Suprapubic skin (tissue), 4 donors: ENCODE results near the gene FZD1. TPM values are rescaled to one million over a fixed set of nuclear protein-coding genes. Genes with fewer than 3 reads are reported as not detected.

ENCODE experiments used
- DNase-seq, 2 donors: peaks; one replicate each; pipeline ENCODE4 v3.0.0-alpha.2; 2019; ENCODE audit warnings: low spot score in 2 of 2
- H3K27ac ChIP-seq: fragments of 200-600 bp; sonication (generic); one replicate; pipeline ENCODE4 v1.5.1; 2019
- H3K27me3 ChIP-seq: fragments of 200-600 bp; sonication (generic); one replicate; pipeline ENCODE4 v1.5.1; 2019
- H3K36me3 ChIP-seq: fragments of 200-600 bp; sonication (generic); one replicate; pipeline ENCODE4 v1.5.1; 2019
- H3K4me1 ChIP-seq: fragments of 200-600 bp; sonication (generic); one replicate; pipeline ENCODE4 v1.5.1; 2019
- H3K4me3 ChIP-seq: fragments of 200-600 bp; sonication (generic); one replicate; pipeline ENCODE4 v1.5.1; 2019; ENCODE audit warnings: mild to moderate bottlenecking
- H3K9me3 ChIP-seq: fragments of 200-600 bp; sonication (generic); one replicate; pipeline ENCODE4 v1.5.1; 2019
- EP300 ChIP-seq: sonication (generic); formaldehyde crosslinking; IDR thresholded peaks from one replicate; pipeline ENCODE4 v1.6.1; 2017; ENCODE audit warnings: antibody characterized with exemption
- POLR2A ChIP-seq, 2 donors: fragments of 450-650 bp; IDR thresholded peaks; one replicate each; pipeline ENCODE4 v1.6.1; 2017; ENCODE audit warnings: antibody characterized with exemption in 2 of 2, mild to moderate bottlenecking in 2 of 2, moderate library complexity in 2 of 2
- POLR2AphosphoS5 ChIP-seq, 3 donors: sonication (generic); formaldehyde crosslinking; IDR thresholded peaks; one replicate each; pipeline ENCODE4 v1.6.1; 2017; ENCODE audit warnings: antibody characterized with exemption in 3 of 3
- WGBS: methylation state at CpG from one replicate; pipeline ENCODE4 v1.1.5; 2018; 5-methylcytosine and 5-hydroxymethylcytosine counted together
- total RNA-seq, 4 donors: library from RNA; depleted of rRNA; stranded (reverse); fragments of >200 nt; gene quantifications; one replicate each; pipeline ENCODE4 v1.1.0, GENCODE V29; 2016
- TF ChIP-seq, protein P1 (sequence below), 2 donors: fragments of 200-600 bp in 1 of 2; fragments of 450-650 bp in 1 of 2; sonication (generic) in 1 of 2; IDR thresholded peaks; one replicate each; pipeline ENCODE4 v1.5.1; 2016 to 2019; ENCODE audit warnings: antibody characterized with exemption in 2 of 2, mild to moderate bottlenecking in 1 of 2, moderate library complexity in 1 of 2

Gene FZD1
- total RNA-seq, 4 donors from 2014 or later = 23.1 to 43.4 (median 34.9) TPM

- Histone ChIP-seq H3K36me3 (no peaks in the 10 kb centered on the region), H3K9me3 (no peaks in the 10 kb centered on the region), H3K4me3 (no peak overlapping the region), H3K27me3 (no peaks in the 10 kb centered on the region), H3K27ac (peak overlapping the region; percentile 35), H3K4me1 (peaks cover 7% of the 10 kb centered on the region)
- no peak for TF ChIP-seq EP300
- TF ChIP-seq, protein P1, sequence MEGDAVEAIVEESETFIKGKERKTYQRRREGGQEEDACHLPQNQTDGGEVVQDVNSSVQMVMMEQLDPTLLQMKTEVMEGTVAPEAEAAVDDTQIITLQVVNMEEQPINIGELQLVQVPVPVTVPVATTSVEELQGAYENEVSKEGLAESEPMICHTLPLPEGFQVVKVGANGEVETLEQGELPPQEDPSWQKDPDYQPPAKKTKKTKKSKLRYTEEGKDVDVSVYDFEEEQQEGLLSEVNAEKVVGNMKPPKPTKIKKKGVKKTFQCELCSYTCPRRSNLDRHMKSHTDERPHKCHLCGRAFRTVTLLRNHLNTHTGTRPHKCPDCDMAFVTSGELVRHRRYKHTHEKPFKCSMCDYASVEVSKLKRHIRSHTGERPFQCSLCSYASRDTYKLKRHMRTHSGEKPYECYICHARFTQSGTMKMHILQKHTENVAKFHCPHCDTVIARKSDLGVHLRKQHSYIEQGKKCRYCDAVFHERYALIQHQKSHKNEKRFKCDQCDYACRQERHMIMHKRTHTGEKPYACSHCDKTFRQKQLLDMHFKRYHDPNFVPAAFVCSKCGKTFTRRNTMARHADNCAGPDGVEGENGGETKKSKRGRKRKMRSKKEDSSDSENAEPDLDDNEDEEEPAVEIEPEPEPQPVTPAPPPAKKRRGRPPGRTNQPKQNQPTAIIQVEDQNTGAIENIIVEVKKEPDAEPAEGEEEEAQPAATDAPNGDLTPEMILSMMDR (IDR thresholded peaks at IDR 0.05) = no peak
- TF ChIP-seq POLR2AphosphoS5 (IDR thresholded peaks at IDR 0.05) = no peak
- no peak for TF ChIP-seq POLR2A (IDR thresholded peaks at IDR 0.05)
- 8% methylated on average over 2 of the region's 2 CpGs for WGBS
- DNase-seq = no peak
Observed at GRCh38 chr7:91248996-91249395, 15.2 kb upstream of the FZD1 start.

DNA sequence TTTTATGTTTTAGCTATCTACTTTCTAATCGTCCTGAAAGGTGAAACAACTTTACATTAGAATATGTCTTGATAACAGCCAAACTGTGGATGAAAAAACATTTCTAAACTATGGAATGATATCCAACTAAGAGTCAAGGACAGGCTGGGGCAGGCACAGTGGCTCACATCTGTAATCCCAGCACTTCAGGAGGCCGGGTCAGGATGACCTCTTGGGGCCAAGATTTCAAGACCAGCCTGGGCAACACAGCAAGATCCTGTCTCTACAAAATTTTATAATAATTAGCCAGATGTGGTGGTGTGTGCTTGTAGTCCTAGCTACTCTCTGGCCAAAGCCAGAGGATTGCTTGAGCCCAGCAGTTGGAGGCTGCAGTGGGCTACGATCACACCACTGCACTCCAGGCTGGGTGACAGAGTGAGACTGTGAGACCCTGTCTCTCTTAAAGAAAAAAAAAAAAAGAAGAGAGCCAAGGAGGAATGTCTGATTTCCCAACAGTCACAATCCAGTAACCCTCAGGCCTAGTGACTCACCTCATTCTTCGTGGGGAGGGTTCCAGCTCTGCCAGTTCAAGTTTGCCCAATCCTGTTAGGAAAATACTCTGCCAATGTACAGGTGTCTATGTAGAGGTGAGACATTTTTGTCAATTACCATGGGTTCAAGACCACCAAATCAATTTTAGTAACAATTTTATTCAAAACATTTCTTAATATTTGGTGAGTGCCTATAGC lies 14.6 kb upstream of the FZD1 start:
- no peak for DNase-seq
- Histone ChIP-seq H3K9me3 (no peaks in the 10 kb centered on the region), H3K27ac (peak overlapping the region; percentile 35), H3K36me3 (no peaks in the 10 kb centered on the region), H3K4me3 (no peak overlapping the region), H3K27me3 (no peaks in the 10 kb centered on the region), H3K4me1 (peaks cover 7% of the 10 kb centered on the region)
- TF ChIP-seq EP300 = no peak
- TF ChIP-seq, protein P1 (IDR thresholded peaks at IDR 0.05) = no peak
- no peak for TF ChIP-seq POLR2AphosphoS5 (IDR thresholded peaks at IDR 0.05)
- no peak for TF ChIP-seq POLR2A (IDR thresholded peaks at IDR 0.05)
- WGBS = 38% methylated on average over 4 of the region's 4 CpGs

DNA sequence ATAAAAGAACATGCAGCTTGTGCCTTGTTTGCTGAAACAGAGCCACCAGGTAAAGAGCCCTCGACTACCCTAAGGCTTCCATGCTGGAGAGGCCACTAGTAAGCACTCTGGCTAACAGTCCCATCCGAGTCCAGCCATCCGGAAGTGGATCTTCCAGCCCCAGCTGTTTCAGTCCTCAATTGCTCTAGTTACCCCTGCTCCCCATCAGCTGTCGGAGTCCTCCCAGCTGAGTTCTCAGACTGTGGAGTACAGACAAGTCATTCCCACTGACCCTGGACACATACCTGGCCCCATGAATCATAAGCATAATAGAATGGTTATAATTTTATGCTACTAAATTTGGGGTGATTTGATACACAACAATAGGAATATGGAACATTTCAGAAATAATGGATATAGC lies 13.5 kb upstream of the FZD1 start:
- DNase-seq = no peak
- Histone ChIP-seq H3K4me3 (no peak overlapping the region), H3K27me3 (no peaks in the 10 kb centered on the region), H3K27ac (no peak overlapping the region), H3K36me3 (no peaks in the 10 kb centered on the region), H3K4me1 (peaks cover 7% of the 10 kb centered on the region), H3K9me3 (no peaks in the 10 kb centered on the region)
- 100% methylated on average over 2 of the region's 4 CpGs for WGBS
- TF ChIP-seq POLR2AphosphoS5 (IDR thresholded peaks at IDR 0.05) (no peak), POLR2A (IDR thresholded peaks at IDR 0.05) (no peak), EP300 (no peak)
- TF ChIP-seq, protein P1 (IDR thresholded peaks at IDR 0.05) = no peak

- Histone ChIP-seq H3K4me1 (peaks cover 7% of the 10 kb centered on the region), H3K9me3 (no peaks in the 10 kb centered on the region), H3K27me3 (no peaks in the 10 kb centered on the region), H3K36me3 (no peaks in the 10 kb centered on the region), H3K4me3 (no peak overlapping the region), H3K27ac (no peak overlapping the region)
- no peak for DNase-seq
- 51% methylated on average over 3 of the region's 3 CpGs for WGBS
- no peak for TF ChIP-seq POLR2AphosphoS5 (IDR thresholded peaks at IDR 0.05)
- TF ChIP-seq, protein P1 (IDR thresholded peaks at IDR 0.05) = no peak
- TF ChIP-seq POLR2A (IDR thresholded peaks at IDR 0.05) = no peak
- TF ChIP-seq EP300 = no peak
Observed at GRCh38 chr7:91251877-91252276, 12.4 kb upstream of the FZD1 start.

DNA sequence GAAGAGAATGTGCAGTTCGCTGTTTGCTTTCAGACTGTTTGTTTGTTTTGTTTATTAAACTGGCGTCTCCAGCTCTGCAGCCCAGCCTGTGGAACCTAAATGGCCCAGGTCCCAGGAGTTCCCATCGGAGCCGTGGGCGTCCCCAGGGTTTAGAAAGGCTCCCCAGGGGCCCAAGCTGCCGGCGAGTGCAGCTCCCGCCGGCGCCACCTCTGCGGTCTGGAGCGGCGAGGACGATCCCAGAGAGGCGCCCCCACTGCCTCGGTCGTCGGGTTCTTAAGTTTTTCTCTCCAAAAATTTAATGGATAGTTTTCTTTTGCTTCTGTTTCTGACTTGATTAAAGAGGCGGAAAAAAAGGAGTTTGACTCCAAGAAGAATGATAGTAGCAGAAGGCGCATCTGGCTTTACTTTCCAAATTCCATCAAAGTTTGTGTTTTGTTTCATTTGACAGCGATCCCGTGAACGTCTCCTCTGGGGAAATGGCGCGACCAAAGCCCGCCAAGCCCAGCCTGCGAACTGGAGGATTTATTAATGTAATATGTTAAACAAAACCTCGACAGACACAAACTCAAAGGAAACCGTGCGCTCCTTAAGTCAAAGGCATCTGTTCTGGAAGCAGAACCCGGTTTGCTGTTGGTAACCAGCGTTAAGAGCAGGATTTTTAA lies 718 bp upstream of the FZD1 start:
- under 1% methylated on average over 32 of the region's 32 CpGs for WGBS
- H3K4me1 ChIP-seq = peaks cover 39% of the 10 kb centered on the region
- peak overlapping the region; percentile 98 for H3K27ac ChIP-seq
- no peaks in the 10 kb centered on the region for H3K9me3 ChIP-seq
- no peaks in the 10 kb centered on the region for H3K36me3 ChIP-seq
- peak in 1 of 2 donors; percentile 67 for DNase-seq
- peak overlapping the region; percentile 90 for H3K4me3 ChIP-seq
- no peak for TF ChIP-seq EP300
- no peak for TF ChIP-seq POLR2A (IDR thresholded peaks at IDR 0.05)
- TF ChIP-seq POLR2AphosphoS5 (IDR thresholded peaks at IDR 0.05) = no peak
- TF ChIP-seq, protein P1 (IDR thresholded peaks at IDR 0.05) = no peak
- H3K27me3 ChIP-seq = no peaks in the 10 kb centered on the region
